AG10803 (cell line): ENCODE measurements around the gene PPP1CA.

Experiments
- DNase-seq: peaks from one replicate; pipeline ENCODE4 v3.0.0; 2010; ENCODE audit warnings: low read depth
- H3K4me3 ChIP-seq: 2 replicates; pipeline ENCODE4 v1.5.1; 2011; ENCODE audit warnings: mild to moderate bottlenecking, low read length, control low read depth
- TF ChIP-seq, protein P1 (sequence below): conservative IDR thresholded peaks from 2 replicates; pipeline ENCODE4 v1.5.1; 2011; ENCODE audit warnings: mild to moderate bottlenecking, low read length, control low read depth, inconsistent platforms

Gene PPP1CA

GRCh38 chr11:67412495-67413179 is 11.0 kb upstream of the PPP1CA start:
- DNase-seq = no peak
- TF ChIP-seq, protein P1, sequence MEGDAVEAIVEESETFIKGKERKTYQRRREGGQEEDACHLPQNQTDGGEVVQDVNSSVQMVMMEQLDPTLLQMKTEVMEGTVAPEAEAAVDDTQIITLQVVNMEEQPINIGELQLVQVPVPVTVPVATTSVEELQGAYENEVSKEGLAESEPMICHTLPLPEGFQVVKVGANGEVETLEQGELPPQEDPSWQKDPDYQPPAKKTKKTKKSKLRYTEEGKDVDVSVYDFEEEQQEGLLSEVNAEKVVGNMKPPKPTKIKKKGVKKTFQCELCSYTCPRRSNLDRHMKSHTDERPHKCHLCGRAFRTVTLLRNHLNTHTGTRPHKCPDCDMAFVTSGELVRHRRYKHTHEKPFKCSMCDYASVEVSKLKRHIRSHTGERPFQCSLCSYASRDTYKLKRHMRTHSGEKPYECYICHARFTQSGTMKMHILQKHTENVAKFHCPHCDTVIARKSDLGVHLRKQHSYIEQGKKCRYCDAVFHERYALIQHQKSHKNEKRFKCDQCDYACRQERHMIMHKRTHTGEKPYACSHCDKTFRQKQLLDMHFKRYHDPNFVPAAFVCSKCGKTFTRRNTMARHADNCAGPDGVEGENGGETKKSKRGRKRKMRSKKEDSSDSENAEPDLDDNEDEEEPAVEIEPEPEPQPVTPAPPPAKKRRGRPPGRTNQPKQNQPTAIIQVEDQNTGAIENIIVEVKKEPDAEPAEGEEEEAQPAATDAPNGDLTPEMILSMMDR = no peak

GRCh38 chr11:67411785-67412152 is 10.1 kb upstream of the PPP1CA start:
- TF ChIP-seq, protein P1 = no peak
- H3K4me3 ChIP-seq = no peak overlapping the region
- no peak for DNase-seq

More at GRCh38 chr11:67412495-67413179, 11.0 kb upstream of the PPP1CA start:
- H3K4me3 ChIP-seq = no peak overlapping the region

DNA sequence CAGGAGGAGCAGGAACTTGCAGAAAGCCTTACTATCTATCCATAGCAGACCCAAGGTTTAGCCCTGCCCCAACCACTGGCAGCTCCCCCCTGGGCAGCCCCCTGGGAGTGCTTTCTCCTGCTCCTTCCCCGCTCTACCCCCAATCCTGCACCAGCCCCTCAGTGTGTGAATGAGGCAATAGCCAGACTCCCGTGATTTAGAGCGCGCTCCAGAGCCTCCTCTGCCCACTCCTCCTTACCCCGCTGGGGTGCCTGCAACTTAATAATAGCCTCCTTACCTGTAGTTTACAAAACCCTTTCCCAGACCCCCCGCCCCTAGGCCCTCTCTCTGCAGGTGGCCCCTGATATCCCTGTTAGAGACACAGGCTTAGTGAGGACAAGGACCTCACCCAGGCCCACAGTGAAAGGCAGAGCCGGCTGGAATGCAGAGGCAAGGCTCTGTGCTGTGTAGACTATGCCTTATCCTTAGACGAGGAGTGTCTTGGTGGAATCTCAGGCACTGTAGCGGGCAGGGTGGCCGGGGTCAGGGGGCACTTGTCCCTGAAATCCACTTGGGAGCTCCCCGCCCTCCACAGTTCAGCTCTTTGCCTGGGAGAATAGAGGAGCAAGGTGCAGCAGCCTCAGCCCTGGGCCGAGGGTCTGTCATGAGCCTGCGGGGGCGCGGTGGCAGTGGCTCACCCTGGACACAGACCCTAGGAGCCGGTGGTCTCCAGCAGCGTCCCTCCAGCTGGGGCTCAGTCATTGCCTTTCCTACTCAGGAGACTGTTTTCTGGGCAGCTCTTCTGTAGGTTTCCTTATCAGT is 9.5 kb upstream of the PPP1CA start:
- DNase-seq = no peak
- H3K4me3 ChIP-seq = no peak overlapping the region
- TF ChIP-seq, protein P1 = no peak

- TF ChIP-seq, protein P1 = no peak
- H3K4me3 ChIP-seq = no peak overlapping the region
- no peak for DNase-seq
These were observed 8.7 kb upstream of the PPP1CA start for GRCh38 chr11:67410369-67410831.

DNA sequence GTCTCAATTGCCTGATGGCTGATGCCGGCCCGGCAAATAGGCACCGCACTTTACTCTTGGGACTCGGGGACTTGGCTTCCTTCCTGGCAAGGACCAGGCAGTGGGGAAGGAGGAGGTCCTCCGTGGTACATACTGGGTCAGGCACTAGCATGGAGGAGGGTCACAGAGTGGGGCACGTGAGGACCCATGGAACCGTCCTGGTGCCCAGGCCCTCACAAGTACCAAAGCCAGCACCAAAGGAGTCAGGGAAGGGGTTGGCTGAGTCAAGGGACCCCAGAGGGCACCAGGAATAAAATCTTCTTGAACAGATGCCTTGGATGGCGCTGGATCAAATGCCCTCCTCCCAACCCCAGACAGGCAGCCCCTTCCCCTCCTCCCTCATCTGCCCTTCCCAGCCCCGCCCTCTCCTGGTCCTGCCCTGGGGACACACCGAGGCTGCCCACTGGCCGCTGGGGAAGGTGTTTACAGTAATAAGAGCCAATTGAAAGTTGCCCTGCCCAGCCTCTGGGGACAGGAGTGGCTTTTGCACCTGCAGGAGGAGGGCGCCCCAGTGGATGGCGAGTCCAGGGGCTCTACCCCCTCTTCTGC is 8.2 kb upstream of the PPP1CA start:
- no peak for DNase-seq
- TF ChIP-seq, protein P1 = no peak
- H3K4me3 ChIP-seq = no peak overlapping the region

DNA sequence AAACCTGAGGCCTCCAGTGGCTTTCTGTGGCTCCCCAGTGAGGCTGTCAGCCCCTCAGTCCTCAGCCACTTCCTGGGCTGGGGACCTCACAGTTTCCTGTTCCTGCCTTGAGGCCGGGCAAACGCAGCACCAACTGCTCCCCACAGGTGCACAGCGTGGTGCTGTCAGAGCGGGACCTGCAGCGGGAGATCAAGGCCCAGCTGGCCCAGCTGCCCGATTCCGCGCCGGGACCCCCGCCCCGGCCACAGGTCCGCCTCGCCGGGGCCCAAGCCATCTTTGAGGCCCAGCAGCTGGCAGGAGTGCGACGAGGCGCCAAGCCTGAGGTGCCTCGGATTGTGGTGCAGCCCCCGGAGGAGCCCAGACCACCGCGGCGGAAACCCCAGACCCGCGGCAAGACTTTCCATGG is 7.6 kb upstream of the PPP1CA start:
- no peak for DNase-seq
- TF ChIP-seq, protein P1 = no peak
- H3K4me3 ChIP-seq = no peak overlapping the region
